H1 (cell line): Measurements from ENCODE around the gene NTRK2. TPM values are rescaled to one million over a fixed set of nuclear protein-coding genes. Genes with fewer than 3 reads are reported as not detected.

Experiments used
- CEBPB ChIP-seq: IDR thresholded peaks from 2 replicates; pipeline ENCODE4 v1.6.1; 2012; ENCODE audit warnings: low read depth, low read length
- CHD1 ChIP-seq: IDR thresholded peaks from 2 replicates; pipeline ENCODE4 v1.6.1; 2012; ENCODE audit warnings: low read depth, low read length, improper control_type of control experiment
- CHD2 ChIP-seq: IDR thresholded peaks from 2 replicates; pipeline ENCODE4 v1.6.1; 2012; ENCODE audit warnings: low read length, improper control_type of control experiment
- CREB1 ChIP-seq: IDR thresholded peaks from 2 replicates; pipeline ENCODE4 v1.6.1; 2012; ENCODE audit warnings: inconsistent platforms
- EGR1 ChIP-seq: IDR thresholded peaks from 2 replicates; pipeline ENCODE4 v1.6.1; 2011; ENCODE audit warnings: low read depth, low read length, borderline replicate concordance
- POLR2A ChIP-seq, 2 experiments: IDR thresholded peaks; 1 replicate in 1 of 2; 2 replicates in 1 of 2; pipeline ENCODE4 v1.6.1; 2011; ENCODE audit warnings: low read depth in 2 of 2, low read length in 2 of 2, mild to moderate bottlenecking in 2 of 2; ENCODE audit errors: control extremely low read depth in 1 of 2
- RFX5 ChIP-seq: IDR thresholded peaks from 2 replicates; pipeline ENCODE4 v1.6.1; 2011; ENCODE audit warnings: low read depth, low read length, improper control_type of control experiment, borderline replicate concordance
- TEAD4 ChIP-seq: IDR thresholded peaks from 2 replicates; pipeline ENCODE4 v1.6.1; 2012; ENCODE audit warnings: low read depth, low read length, inconsistent platforms, mixed read lengths
- polyA plus RNA-seq, 7 experiments: library from polyadenylated mRNA; depleted of rRNA in 3 of 7; stranded (reverse) in 5 of 7; unstranded in 2 of 7; fragments of >200 nt in 5 of 7; fragments of 200-250 nt in 2 of 7; gene quantifications; 1 replicate in 5 of 7; 2 replicates in 1 of 7; 4 replicates in 1 of 7; pipeline versions ENCODE4 v1.2.1 to v1.2.3, GENCODE V29; 2011 to 2013; ENCODE audit warnings: missing spikeins in 2 of 7, mixed read lengths in 2 of 7
- total RNA-seq: library from RNA; stranded (reverse); fragmentation: NEBNext Ultra II Directional; extraction: Animal tissue kit (Norgen Biotek cat#: 25700); gene quantifications from 2 replicates; pipeline ENCODE4 v1.2.1, GENCODE V29; 2021
- TF ChIP-seq, protein P1 (sequence below): IDR thresholded peaks from 2 replicates; pipeline ENCODE4 v1.6.1; 2012; ENCODE audit warnings: inconsistent platforms

Gene NTRK2
- total and polyA plus RNA-seq, 2 of the 8 experiments (the other 6 are each of a cell fraction or from before 2014, with no cell fraction given) = 0.03 to 0.04 TPM

DNA sequence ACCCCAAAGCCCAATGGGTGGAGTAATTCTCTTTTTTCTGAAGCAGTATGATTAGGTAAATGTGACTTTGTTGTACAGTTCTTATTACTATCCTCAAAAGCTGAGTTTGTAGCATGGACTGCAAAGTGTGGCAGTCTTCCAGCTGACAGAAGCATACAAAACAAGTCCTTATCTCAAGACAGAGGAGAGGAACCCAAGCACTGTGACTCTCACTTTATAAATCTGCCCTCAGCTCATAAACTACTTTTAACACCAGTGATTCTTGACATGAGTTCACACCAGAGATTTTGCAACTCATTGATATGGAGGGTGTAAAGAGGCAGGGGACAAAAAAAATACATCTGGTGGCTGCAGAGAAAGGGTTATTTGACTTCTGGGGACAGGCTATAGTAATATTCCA, 251.6 kb downstream of the NTRK2 start (continued):
- TF ChIP-seq EGR1 (no peak), CHD1 (no peak), POLR2A (IDR thresholded peaks at IDR 0.05; ENCODE audit: control extremely low read depth in 1 of 2, low read depth in 2 of 2, low read length in 2 of 2) (no peak), CHD2 (no peak), CEBPB (no peak), RFX5 (no peak), TEAD4 (no peak), CREB1 (no peak)
- TF ChIP-seq, protein P1, sequence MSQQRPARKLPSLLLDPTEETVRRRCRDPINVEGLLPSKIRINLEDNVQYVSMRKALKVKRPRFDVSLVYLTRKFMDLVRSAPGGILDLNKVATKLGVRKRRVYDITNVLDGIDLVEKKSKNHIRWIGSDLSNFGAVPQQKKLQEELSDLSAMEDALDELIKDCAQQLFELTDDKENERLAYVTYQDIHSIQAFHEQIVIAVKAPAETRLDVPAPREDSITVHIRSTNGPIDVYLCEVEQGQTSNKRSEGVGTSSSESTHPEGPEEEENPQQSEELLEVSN = no peak
